Naive thymus-derived CD4-positive, alpha-beta T cell (primary cell): ENCODE data around the gene PDCD4. TPM values are rescaled to one million over a fixed set of nuclear protein-coding genes. Genes with fewer than 3 reads are reported as not detected.

Experiments used
- ATAC-seq: fragments of 150-1000 bp; cut with Tn5 transposase; 2 replicates; pipeline ENCODE4 v1.10.0; 2021; ENCODE audit warnings: mild to moderate bottlenecking, moderate library complexity
- CTCF ChIA-PET: fragments of 350-600 bp; sonication (Branson Sonifier 250); formaldehyde crosslinking; loops from one replicate; lab custom pipeline; 2021; ENCODE audit warnings: antibody characterized with exemption; lab: Charles Lee
- POLR2A ChIA-PET: fragments of 350-600 bp; sonication (Branson Sonifier 250); formaldehyde crosslinking; loops from one replicate; lab custom pipeline; 2021; ENCODE audit warnings: antibody characterized with exemption, inconsistent platforms; lab: Charles Lee
- DNase-seq, 9 donors: peaks; one replicate each; pipeline versions ENCODE4 v3.0.0 to v3.0.0-alpha.2; 2020 to 2022; ENCODE audit warnings: mixed read lengths in 1 of 9
- H3K27ac ChIP-seq: one replicate; pipeline ENCODE4 v1.7.0; 2013; ENCODE audit warnings: mild to moderate bottlenecking, low read depth, low read length, moderate library complexity
- H3K27me3 ChIP-seq, 2 donors: one replicate each; pipeline ENCODE4 v1.7.0; 2013; ENCODE audit warnings: low read length in 2 of 2, mild to moderate bottlenecking in 2 of 2, moderate library complexity in 2 of 2; ENCODE audit not compliant: control insufficient read depth in 2 of 2, insufficient read depth in 2 of 2
- H3K36me3 ChIP-seq, 3 experiments: 1 replicate in 2 of 3; 2 replicates in 1 of 3; pipeline ENCODE4 v1.7.0; 2013; ENCODE audit warnings: low read length in 3 of 3, mild to moderate bottlenecking in 3 of 3, moderate library complexity in 1 of 3; ENCODE audit not compliant: insufficient read depth in 3 of 3, control insufficient read depth in 2 of 3
- H3K4me1 ChIP-seq, 2 donors: one replicate each; pipeline ENCODE4 v1.7.0; 2013; ENCODE audit warnings: low read length in 2 of 2, mild to moderate bottlenecking in 2 of 2, moderate library complexity in 1 of 2; ENCODE audit not compliant: control insufficient read depth in 2 of 2, insufficient read depth in 2 of 2
- H3K4me3 ChIP-seq: 2 replicates; pipeline ENCODE4 v1.7.0; 2013; ENCODE audit warnings: mild to moderate bottlenecking, low read length
- H3K9me3 ChIP-seq, 3 experiments: 1 replicate in 2 of 3; 2 replicates in 1 of 3; pipeline ENCODE4 v1.7.0; 2013; ENCODE audit warnings: low read length in 3 of 3; ENCODE audit not compliant: control insufficient read depth in 2 of 3
- H3K27ac Mint-ChIP-seq, 9 donors: one replicate each; pipeline ENCODE4 v1.8.0; 2020 to 2022; ENCODE audit warnings: mixed read lengths in 9 of 9, mild to moderate bottlenecking in 8 of 9, moderate library complexity in 5 of 9, inconsistent platforms in 2 of 9
- H3K27me3 Mint-ChIP-seq, 5 donors: one replicate each; pipeline ENCODE4 v1.8.0; 2021 to 2022; ENCODE audit warnings: mixed read lengths in 5 of 5, mild to moderate bottlenecking in 1 of 5
- H3K36me3 Mint-ChIP-seq, 5 donors: one replicate each; pipeline ENCODE4 v1.8.0; 2020 to 2022; ENCODE audit warnings: mixed read lengths in 5 of 5, mild to moderate bottlenecking in 3 of 5, inconsistent platforms in 1 of 5
- H3K4me1 Mint-ChIP-seq, 7 donors: one replicate each; pipeline ENCODE4 v1.8.0; 2020 to 2022; ENCODE audit warnings: mixed read lengths in 7 of 7, mild to moderate bottlenecking in 3 of 7, inconsistent platforms in 1 of 7
- H3K4me3 Mint-ChIP-seq, 10 donors: one replicate each; pipeline ENCODE4 v1.8.0; 2020 to 2022; ENCODE audit warnings: mild to moderate bottlenecking in 10 of 10, mixed read lengths in 10 of 10, moderate library complexity in 6 of 10, inconsistent platforms in 2 of 10
- H3K9me3 Mint-ChIP-seq, 11 donors: one replicate each; pipeline ENCODE4 v1.8.0; 2020 to 2022; ENCODE audit warnings: mixed read lengths in 11 of 11, mild to moderate bottlenecking in 4 of 11, inconsistent platforms in 1 of 11, moderate library complexity in 1 of 11
- intact Hi-C, 2 donors: fragments of 100-400 bp; cut with micrococcal nuclease; formaldehyde crosslinking; loops; one replicate each; pipeline ENCODE4 v1.15.1; 2023
- polyA plus RNA-seq, 2 donors: library from polyadenylated mRNA; unstranded; fragments of 300-500 nt; fragmentation: Illumina TruSeq; gene quantifications; one replicate each; pipeline ENCODE4 v1.2.3, GENCODE V29; 2021
- total RNA-seq, 6 experiments: library from RNA in 5 of 6; stranded (reverse) in 5 of 6; gene quantifications; 1 replicate in 5 of 6; 2 replicates in 1 of 6; pipeline ENCODE4 v1.2.3 and lab custom pipeline; 2021 to 2026

Gene PDCD4
- total and polyA plus RNA-seq, 7 experiments from 2014 or later = 93.7 to 295 (median 253) TPM

GRCh38 chr10:110860576-110861241 lies 11.0 kb upstream of the PDCD4 start:
- peaks cover 68 to 92% (median 88%) of the 10 kb centered on the region in 7 donors for H3K4me1 Mint-ChIP-seq
- no peaks in the 10 kb centered on the region for H3K36me3 ChIP-seq
- CTCF ChIA-PET = interaction anchor here (0.9 to 4.7 kb wide), 4 partner anchors 10 to 58 kb away, joined by 3 to 22 read pairs (median 4); partner anchors contain the start of gene PDCD4
- no peaks in the 10 kb centered on the region for H3K27me3 Mint-ChIP-seq
- H3K36me3 Mint-ChIP-seq = peaks cover 0 to 25% (median 0%) of the 10 kb centered on the region in 5 donors
- peak overlapping the region; percentile 47 to 79 (median 68) for H3K4me3 Mint-ChIP-seq
- peaks cover 85 to 88% of the 10 kb centered on the region in 2 donors for H3K4me1 ChIP-seq
- POLR2A ChIA-PET = interaction anchor here (0.6 to 6.7 kb wide), 17 partner anchors 9 to 298 kb away, joined by 3 to 76 read pairs (median 7); partner anchors contain the start of gene PDCD4
- no peaks in the 10 kb centered on the region for H3K27me3 ChIP-seq
- peak overlapping the region; percentile 83 for H3K27ac ChIP-seq
- intact Hi-C loops = loop anchor here (1.0 to 10.0 kb wide), 10 partner anchors 8 to 936 kb away; partner anchors contain the start of genes ADD3 (in 1 of the 2), DUSP5 (in 1 of the 2), PDCD4 (in 1 of the 2) and XPNPEP1 (in 1 of the 2)
- H3K4me3 ChIP-seq = peak overlapping the region; percentile 20
- H3K27ac Mint-ChIP-seq = peak overlapping the region; percentile 94 to 100 (median 97)
- H3K9me3 ChIP-seq = no peaks in the 10 kb centered on the region
- ATAC-seq = peak; percentile 77
- peaks cover 0 to 5% (median 0%) of the 10 kb centered on the region in 11 donors for H3K9me3 Mint-ChIP-seq
- DNase-seq = peak in 7 of 9 donors; percentile 71 to 85 (median 81)

- peak overlapping the region; percentile 83 for H3K27ac ChIP-seq
- peak overlapping the region in 9 of 10 donors; percentile 45 to 79 (median 56) for H3K4me3 Mint-ChIP-seq
- peak overlapping the region; percentile 20 for H3K4me3 ChIP-seq
Observed at GRCh38 chr10:110861476-110861875, 10.3 kb upstream of the PDCD4 start.

GRCh38 chr10:110861930-110862649 lies 9.6 kb upstream of the PDCD4 start:
- intact Hi-C loops = loop anchor here (5.0 to 10.0 kb wide), 7 partner anchors 360 to 937 kb away; partner anchors contain the start of genes ADD3 (in 1 of the 2), DUSP5 (in 1 of the 2) and XPNPEP1 (in 1 of the 2)
- H3K36me3 ChIP-seq = no peaks in the 10 kb centered on the region
- peak overlapping the region in 9 of 10 donors; percentile 25 to 88 (median 56) for H3K4me3 Mint-ChIP-seq
- no peaks in the 10 kb centered on the region for H3K27me3 ChIP-seq
- H3K36me3 Mint-ChIP-seq = peaks cover 0 to 21% (median 0%) of the 10 kb centered on the region in 5 donors
- peak overlapping the region; percentile 100 for H3K27ac ChIP-seq
- ChIA-PET CTCF (interaction anchor here (0.6 to 1.7 kb wide), 6 partner anchors 9 to 253 kb away, joined by 3 to 4 read pairs (median 3); partner anchors contain the start of gene PDCD4), POLR2A (interaction anchor here (0.8 to 6.7 kb wide), 8 partner anchors 8 to 651 kb away, joined by 3 to 76 read pairs (median 18); partner anchors contain the start of gene PDCD4)
- H3K4me3 ChIP-seq = peak overlapping the region; percentile 6
- no peak for ATAC-seq
- H3K27ac Mint-ChIP-seq = peak overlapping the region; percentile 85 to 100 (median 97)
- H3K4me1 Mint-ChIP-seq = peaks cover 76 to 100% (median 96%) of the 10 kb centered on the region in 7 donors
- peaks cover 0 to 5% (median 0%) of the 10 kb centered on the region in 11 donors for H3K9me3 Mint-ChIP-seq
- DNase-seq = no peak
- no peaks in the 10 kb centered on the region for H3K9me3 ChIP-seq
- H3K27me3 Mint-ChIP-seq = no peaks in the 10 kb centered on the region
- H3K4me1 ChIP-seq = peaks cover 97 to 98% of the 10 kb centered on the region in 2 donors

More at GRCh38 chr10:110861476-110861875, 10.3 kb upstream of the PDCD4 start:
- intact Hi-C loops = loop anchor here (5.0 to 10.0 kb wide), 7 partner anchors 359 to 937 kb away; partner anchors contain the start of genes ADD3 (in 1 of the 2), DUSP5 (in 1 of the 2) and XPNPEP1 (in 1 of the 2)
- DNase-seq = no peak
- H3K27me3 Mint-ChIP-seq = no peaks in the 10 kb centered on the region
- peaks cover 92 to 93% of the 10 kb centered on the region in 2 donors for H3K4me1 ChIP-seq
- peaks cover 0 to 5% (median 0%) of the 10 kb centered on the region in 11 donors for H3K9me3 Mint-ChIP-seq
- POLR2A ChIA-PET = interaction anchor here (0.5 to 6.7 kb wide), 14 partner anchors 8 to 120 kb away, joined by 3 to 76 read pairs (median 4); partner anchors contain the start of gene PDCD4
- H3K36me3 ChIP-seq = no peaks in the 10 kb centered on the region
- no peaks in the 10 kb centered on the region for H3K9me3 ChIP-seq
- CTCF ChIA-PET = interaction anchor here (0.6 to 4.7 kb wide), 4 partner anchors 9 to 58 kb away, joined by 3 to 22 read pairs (median 4); partner anchors contain the start of gene PDCD4
- no peaks in the 10 kb centered on the region for H3K27me3 ChIP-seq
- H3K4me1 Mint-ChIP-seq = peaks cover 72 to 95% (median 92%) of the 10 kb centered on the region in 7 donors
- peak overlapping the region; percentile 94 to 100 (median 97) for H3K27ac Mint-ChIP-seq
- H3K36me3 Mint-ChIP-seq = peaks cover 0 to 21% (median 0%) of the 10 kb centered on the region in 5 donors
- no peak for ATAC-seq

- peak overlapping the region; percentile 92 to 100 (median 99) for H3K27ac Mint-ChIP-seq
- peak overlapping the region; percentile 100 for H3K27ac ChIP-seq
- no peaks in the 10 kb centered on the region for H3K9me3 ChIP-seq
- H3K27me3 ChIP-seq = no peaks in the 10 kb centered on the region
- H3K36me3 ChIP-seq = no peaks in the 10 kb centered on the region
- peaks cover 0 to 15% (median 0%) of the 10 kb centered on the region in 5 donors for H3K36me3 Mint-ChIP-seq
- peaks cover 77 to 100% (median 96%) of the 10 kb centered on the region in 7 donors for H3K4me1 Mint-ChIP-seq
- peaks cover 97 to 98% of the 10 kb centered on the region in 2 donors for H3K4me1 ChIP-seq
- ChIA-PET CTCF (interaction anchor here (0.6 to 1.2 kb wide), 3 partner anchors 14 to 254 kb away, joined by 3 to 4 read pairs (median 3); no protein-coding TSS in a partner anchor), POLR2A (interaction anchor here (1.4 to 6.7 kb wide), 5 partner anchors 10 to 28 kb away, joined by 3 to 76 read pairs (median 28); partner anchors contain the start of gene PDCD4)
- no peaks in the 10 kb centered on the region for H3K27me3 Mint-ChIP-seq
- H3K9me3 Mint-ChIP-seq = peaks cover 0 to 5% (median 0%) of the 10 kb centered on the region in 11 donors
- H3K4me3 Mint-ChIP-seq = peak overlapping the region in 7 of 10 donors; percentile 18 to 88 (median 74)
- intact Hi-C loops = loop anchor here (5.0 to 10.0 kb wide), 7 partner anchors 361 to 938 kb away; partner anchors contain the start of genes ADD3 (in 1 of the 2), DUSP5 (in 1 of the 2) and XPNPEP1 (in 1 of the 2)
- H3K4me3 ChIP-seq = peak overlapping the region; percentile 6
- no peak for DNase-seq
- no peak for ATAC-seq
Observed at GRCh38 chr10:110862961-110863360, 8.8 kb upstream of the PDCD4 start.

GRCh38 chr10:110863361-110863760 lies 8.4 kb upstream of the PDCD4 start:
- ChIA-PET POLR2A (interaction anchor here (1.7 to 6.7 kb wide), 4 partner anchors 9 to 28 kb away, joined by 12 to 76 read pairs (median 41); partner anchors contain the start of gene PDCD4), CTCF (interaction anchor here (1.2 to 1.7 kb wide), 2 partner anchors 10 to 46 kb away, joined by 3 to 4 read pairs; no protein-coding TSS in a partner anchor)
- H3K36me3 Mint-ChIP-seq = peaks cover 0 to 12% (median 0%) of the 10 kb centered on the region in 5 donors
- no peaks in the 10 kb centered on the region for H3K36me3 ChIP-seq
- no peaks in the 10 kb centered on the region for H3K27me3 Mint-ChIP-seq
- no peak overlapping the region for H3K4me3 ChIP-seq
- peaks cover 0 to 5% (median 0%) of the 10 kb centered on the region in 11 donors for H3K9me3 Mint-ChIP-seq
- DNase-seq = no peak
- peak overlapping the region in 7 of 10 donors; percentile 54 to 88 (median 77) for H3K4me3 Mint-ChIP-seq
- H3K4me1 Mint-ChIP-seq = peaks cover 77 to 100% (median 96%) of the 10 kb centered on the region in 7 donors
- H3K27ac Mint-ChIP-seq = peak overlapping the region; percentile 92 to 100 (median 99)
- no peaks in the 10 kb centered on the region for H3K27me3 ChIP-seq
- peak overlapping the region; percentile 100 for H3K27ac ChIP-seq
- intact Hi-C loops = loop anchor here (5.0 to 10.0 kb wide), 7 partner anchors 361 to 939 kb away; partner anchors contain the start of genes ADD3 (in 1 of the 2), DUSP5 (in 1 of the 2) and XPNPEP1 (in 1 of the 2)
- H3K4me1 ChIP-seq = peaks cover 97 to 98% of the 10 kb centered on the region in 2 donors
- ATAC-seq = no peak
- H3K9me3 ChIP-seq = no peaks in the 10 kb centered on the region
